Measurements from ENCODE around the gene MLXIP.
"Not testable (repeated sequence)": the region's sequence is repeated elsewhere in the genome, so short reads cannot be mapped to it uniquely, and the experiment has no call there.

Gene MLXIP

DNA sequence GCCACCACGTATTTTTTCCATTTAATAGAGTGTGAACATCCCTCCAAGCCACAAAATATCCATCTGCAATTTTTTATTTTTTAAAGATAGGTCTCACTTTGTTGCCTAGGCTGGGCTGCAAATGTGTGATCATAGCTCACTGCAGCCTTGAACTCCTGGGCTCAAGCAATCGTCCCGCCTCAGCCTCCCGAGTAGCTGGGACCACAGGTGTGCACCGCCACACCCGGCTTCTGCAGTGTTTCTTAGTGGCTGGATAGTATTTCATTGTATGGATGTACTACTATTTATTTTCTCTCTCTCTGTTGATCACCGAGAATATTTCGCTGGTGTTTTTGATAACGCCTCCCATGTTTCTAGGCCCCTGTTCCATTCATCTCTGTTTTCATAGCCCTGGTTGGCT lies 17.5 kb downstream of the MLXIP start:
- no peak for DNase-seq (ENCODE audit: low read depth)

DNA sequence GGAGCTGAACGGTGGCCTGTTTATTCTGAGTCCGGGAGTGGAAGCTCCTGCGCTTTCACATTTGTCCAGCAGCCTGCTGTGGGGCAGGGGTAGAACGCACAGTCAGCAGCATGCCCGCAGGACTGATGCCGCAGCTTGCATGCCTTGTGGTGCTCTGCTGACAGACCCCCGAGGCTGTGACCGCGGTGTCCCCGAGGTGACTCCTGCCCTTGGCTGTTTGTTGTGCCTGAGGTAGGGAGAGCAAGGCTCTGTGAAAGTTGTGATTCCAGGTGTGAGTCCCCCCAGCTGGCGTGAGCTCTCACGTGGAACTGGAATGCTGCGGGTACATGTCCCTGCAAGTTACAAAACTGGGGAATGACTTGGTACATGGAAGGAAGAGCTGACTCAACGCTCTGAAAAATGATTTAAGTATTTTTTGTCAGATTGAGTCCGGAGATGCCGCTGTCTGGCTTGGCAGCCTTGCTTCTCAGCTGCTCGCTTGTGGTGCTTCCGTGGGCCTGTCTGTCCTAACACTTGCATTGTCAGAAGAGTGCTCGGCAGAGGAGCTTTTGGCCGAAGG lies 18.1 kb downstream of the MLXIP start:
- DNase-seq (ENCODE audit: low read depth) = no peak

DNA sequence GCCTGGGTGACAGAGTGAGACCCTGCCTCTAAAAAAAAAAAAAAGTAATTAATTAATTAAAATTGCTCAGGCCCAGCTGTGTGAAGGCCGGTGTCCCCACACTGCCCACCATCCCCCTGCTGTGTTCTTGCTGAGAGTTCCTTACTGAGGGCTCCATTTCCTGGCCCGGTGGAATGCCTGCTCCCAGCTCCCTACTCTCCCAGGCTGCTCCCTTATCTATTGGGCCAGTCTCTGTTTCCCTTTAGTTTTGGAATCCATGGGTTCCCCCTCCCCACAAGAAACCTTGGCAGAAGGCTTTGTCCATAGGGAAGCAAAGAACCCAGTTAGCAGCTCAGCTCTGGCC lies 19.0 kb downstream of the MLXIP start:
- no peak for DNase-seq (ENCODE audit: low read depth)

DNA sequence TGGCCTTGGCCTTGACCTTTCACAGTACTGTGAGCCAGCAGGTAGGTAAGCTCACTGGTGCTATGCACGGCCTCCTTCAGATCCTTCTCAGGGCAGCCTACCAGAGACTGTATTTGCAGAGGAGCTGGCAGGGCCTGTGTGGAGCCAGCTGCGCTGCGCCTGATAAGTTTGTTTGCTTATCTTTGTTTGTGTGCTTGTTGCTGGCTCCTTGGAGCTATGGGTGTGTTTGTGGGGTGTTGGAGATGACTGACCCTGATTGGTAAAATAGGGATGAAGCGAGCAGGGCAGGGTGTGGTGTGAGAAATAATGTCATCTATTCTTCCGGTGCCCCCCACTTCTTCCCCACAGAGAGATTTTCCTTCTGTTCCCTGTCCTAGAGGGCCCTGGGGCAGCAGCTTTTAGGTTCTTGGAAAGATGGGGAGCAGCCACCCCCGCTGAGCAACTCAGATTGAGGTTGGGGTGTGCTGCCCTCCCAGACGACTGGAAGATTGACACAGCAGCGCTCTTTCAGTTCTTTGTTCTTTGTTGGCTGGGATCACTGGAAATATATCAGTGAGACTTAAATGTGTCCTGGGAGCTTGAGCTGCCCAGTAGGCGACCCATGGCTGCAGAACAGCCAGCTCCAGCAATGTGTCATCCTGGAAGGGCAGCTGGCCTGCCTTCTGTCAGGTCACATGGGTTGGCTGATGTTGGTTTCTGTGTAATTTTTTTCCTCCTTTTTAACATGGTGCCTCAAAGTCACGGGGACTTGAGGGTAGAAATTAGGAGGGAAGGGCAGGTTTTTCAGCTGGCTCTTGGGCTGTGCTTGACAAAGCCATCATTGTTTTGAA lies 19.6 kb downstream of the MLXIP start:
- no peak for DNase-seq (ENCODE audit: low read depth)

DNA sequence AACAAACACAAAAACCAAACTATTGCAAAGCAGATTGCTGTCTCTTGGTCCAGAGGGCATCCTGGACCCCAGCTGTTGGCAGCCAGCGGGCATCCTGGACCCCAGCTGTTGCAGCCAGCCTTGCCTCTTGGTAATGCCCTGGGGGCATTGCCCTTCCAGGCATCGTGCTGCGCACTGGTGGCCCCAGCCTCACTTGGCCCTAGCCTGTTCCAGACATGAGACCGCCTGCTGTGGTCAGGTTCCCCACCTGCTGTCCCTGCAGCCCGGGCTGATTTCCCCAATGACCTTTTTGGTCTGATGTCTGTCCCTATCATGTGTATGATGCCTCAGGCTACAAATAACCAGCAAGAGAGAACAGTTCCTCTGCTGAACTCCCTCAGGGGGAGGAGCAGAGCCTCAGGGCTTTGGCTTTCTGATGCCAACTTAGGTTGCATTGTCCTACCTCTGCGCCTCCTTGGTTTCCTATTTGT lies 20.8 kb downstream of the MLXIP start:
- DNase-seq (ENCODE audit: low read depth) = no peak

DNA sequence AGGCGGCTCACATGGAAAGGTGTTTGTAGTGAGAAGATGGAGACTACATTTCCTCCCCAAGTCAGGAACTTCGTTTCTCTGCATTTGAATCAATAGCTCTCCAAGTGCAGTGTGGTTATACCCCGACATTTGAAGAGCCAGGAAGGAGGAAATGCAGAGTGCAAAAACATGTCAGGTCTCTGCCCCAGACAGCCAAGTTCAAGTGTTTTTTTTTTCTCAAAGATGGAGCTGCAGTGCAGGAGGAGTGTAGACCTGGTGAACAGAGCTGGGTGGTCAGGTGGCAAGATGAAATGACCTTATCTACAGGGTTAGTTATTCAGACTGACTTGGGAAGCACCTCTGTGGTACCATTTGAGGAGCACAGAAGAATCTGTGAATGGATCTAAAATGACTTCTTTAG lies 21.3 kb downstream of the MLXIP start:
- DNase-seq (ENCODE audit: low read depth) = no peak

DNA sequence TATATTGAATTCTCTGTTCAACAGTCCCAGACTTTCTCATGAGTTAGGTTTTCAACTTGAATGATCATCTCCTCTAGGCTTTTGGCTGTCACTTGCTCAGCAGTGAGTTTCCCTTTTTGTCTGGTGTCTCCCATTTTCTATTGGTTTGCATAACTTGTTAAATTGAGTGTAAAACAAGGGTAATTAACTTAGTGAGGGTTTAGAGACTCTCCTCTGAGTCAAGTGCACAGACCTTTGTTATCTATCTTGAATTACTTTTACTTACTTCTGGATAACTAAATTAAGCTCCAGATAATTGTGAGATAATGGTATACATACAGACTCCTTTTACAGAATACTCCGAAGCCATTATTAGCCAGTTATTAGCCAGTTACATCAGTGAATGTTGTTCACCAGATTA lies 22.0 kb downstream of the MLXIP start:
- no peak for DNase-seq (ENCODE audit: low read depth)

DNA sequence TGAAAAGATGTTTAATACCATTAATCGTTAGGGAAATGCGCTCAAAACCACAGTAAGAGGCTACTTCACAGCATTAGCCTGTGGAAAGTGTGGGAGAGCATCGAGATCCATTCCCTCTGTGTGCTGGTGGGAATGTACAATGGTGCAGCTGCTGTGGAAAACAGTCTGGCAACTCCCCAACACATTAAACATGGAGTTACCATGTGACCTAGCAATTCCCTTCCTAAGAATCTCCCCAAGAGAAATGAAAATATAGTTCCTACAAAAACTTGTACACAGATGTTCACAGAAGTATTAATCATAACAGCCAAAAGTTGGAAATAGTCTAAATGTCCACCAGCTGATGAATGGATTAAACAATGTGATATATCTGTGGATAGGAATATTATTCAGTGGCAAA lies 23.8 kb downstream of the MLXIP start:
- DNase-seq (ENCODE audit: low read depth) = no peak

DNA sequence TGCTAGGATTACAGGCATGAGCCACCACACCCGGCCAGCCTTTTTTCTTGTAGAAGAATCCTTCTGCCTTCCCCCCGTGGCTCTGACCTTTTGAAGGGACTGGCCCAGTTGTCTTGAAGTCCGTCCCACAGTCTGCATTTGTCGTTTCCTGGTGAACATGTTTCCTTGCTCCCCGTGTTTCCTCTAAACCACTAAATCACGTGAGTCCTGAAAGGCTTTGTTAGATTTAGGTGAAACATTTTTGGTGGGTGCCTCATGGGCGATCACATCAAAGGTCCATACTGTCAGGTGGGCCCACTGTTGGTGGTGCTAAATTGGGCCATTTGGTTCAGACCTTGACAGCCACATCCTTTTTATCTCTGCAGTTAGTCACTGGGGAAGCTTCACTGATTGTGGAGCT lies 26.3 kb downstream of the MLXIP start:
- no peak for DNase-seq (ENCODE audit: low read depth)

DNA sequence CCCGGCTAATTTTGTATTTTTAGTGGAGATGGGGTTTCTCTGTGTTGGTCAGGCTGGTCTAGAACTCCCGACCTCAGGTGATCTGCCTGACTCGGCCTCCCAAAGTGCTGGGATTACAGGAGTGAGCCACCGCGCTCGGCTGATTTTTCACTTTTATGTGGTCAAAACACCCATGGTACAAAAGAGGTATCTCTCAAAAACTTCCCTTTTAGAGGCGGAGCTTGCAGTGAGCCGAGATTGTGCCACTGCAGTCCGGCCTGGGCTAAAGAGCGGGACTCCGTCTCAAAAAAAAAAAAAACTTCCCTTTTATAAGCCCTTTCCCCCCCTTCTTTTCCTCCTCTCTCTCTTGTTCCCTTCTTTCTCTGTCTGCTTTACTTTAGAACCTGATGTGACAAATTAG lies 26.9 kb downstream of the MLXIP start:
- DNase-seq (ENCODE audit: low read depth) = not testable (repeated sequence)

DNA sequence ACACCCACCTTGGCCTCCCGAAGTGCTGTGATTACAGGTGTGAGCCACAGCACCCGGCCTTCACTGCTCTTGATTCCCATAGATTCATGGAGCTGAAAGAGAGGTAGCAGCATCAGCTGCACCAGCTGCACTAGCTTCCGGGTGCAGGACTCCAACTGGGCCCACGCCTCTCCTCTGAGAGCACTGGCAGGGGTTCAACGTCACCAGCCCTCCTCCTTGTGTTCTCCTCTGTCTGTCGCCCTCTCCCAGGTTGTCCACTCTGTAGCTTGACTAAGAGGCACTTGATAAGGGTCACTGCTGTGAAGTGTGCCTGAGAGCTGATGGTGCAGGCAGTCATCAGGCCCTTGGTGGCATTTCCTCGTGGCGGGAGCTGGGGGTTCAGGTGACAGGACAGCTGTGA lies 28.3 kb downstream of the MLXIP start:
- DNase-seq (ENCODE audit: low read depth) = no peak

DNA sequence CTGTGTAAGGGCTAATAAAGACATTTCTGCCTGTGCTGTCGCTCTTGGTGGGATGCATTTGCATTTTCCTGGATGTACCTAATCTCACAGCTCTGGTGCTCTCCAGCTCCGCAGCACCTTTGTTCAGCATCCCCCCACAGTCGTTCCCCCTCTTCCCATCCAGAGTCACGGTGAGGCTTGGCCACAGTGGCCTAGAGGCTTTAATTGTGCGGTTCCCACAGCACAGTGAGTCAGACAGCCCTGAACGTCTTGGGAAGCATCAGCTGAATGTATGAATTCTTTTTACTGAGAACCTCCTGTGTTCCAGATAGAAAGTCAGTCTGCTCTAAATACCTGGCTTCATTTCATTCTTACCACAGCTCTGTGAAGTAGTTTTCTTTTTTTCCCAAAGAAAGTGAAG lies 28.7 kb downstream of the MLXIP start:
- DNase-seq (ENCODE audit: low read depth) = no peak

DNA sequence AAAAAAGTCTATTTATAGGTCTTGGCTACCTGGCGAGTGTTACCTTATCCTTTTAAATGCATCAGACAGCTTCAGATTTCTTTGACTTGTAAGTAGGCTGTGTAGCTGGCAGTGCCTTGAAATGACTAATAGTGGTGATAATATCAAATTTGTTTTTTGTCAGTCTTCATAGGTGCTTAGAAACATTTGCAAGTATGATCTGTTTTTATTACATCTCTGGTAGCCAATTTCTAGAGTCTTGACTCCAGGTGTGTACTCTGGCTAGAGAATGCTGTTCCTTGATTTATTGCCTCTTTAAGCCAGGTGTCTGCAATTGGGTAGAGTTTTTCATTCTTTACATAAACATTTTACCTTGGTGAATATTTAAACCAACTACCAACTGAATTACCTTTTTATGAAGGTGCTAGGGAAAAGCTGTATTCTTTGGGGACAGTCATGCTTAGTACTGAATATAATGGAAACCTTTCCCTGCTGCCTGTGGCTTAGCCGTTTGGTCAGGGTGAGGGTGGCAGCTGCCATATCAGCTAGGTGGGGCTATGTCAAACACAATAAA lies 32.6 kb downstream of the MLXIP start:
- DNase-seq (ENCODE audit: low read depth) = no peak

DNA sequence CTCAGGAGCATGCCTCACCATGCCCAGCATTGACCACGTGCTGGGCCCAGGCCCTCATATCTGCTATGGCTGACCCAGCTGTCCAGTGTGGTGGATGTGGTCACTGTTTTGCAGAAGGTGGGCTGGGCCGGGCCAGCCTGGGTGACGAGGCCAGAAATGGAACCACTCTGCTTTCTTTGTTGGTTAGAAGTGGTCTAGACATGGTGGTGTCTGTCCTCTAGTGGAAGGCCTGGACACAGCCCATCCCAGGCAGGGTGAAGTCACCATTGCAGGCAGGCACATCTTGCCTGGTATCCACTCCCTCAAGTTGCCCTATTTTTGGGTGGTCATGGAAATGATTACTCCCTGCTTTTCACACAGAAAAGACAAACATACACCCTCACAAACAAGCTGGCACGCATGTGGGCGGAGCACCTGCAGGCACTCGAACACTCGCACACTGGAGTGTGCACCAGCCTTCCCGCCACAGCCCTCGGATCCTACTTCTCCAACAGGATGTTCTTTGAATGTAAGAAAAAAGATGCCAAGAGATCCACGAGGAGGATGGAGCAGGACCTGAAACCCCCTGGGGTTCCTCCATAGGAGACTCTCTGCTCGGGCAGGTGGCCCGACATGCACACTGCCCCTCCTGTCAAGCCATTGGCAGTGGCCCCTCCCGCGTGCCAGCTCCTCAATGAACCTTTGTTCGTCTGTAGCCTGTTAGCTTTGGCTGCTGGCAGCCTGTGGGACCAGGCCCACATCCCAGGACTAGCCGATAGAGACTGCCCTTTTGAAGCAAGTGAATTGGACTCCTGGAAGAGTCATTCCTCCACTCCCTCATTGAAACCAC lies 38.4 kb downstream of the MLXIP start:
- DNase-seq (ENCODE audit: low read depth) = no peak

DNA sequence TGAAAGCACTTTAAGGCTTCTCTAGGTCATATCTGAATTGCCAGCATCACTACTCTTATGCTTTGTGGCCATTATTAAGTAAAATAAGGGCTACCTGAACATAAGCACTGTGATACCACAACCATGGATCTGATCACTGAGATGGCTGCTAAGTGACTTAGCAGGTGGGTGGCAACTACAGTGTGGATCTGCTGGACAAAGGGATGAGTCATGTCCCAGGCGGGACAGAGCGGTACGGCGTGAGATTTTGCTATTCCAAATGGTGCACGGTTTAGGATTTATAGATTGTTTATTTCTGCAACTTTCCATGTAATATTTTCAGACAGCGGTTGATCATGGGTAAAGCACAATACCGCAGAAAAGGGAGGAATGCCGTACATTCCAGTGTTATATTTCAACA lies 39.4 kb downstream of the MLXIP start:
- no peak for DNase-seq (ENCODE audit: low read depth)

DNA sequence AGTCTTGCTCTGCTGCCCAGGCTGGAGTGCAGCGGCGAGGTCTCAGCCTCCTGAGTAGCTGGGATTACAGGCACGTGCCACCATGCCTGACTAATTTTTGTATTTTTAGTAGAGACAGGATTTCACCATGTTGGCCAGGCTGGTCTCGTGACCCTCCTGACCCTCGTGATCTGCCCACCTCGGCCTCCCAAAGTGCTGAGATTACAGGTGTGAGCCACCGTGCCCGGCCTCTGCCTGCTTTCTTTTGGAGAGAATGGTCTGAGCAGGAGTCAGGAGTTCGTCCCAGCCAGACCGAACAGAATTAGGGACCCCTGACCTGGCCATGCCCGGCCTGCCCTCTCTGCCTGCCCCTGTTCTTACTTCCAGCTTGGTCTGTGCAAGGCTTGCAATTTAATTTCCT lies 42.8 kb downstream of the MLXIP start:
- not testable (repeated sequence) for DNase-seq (ENCODE audit: low read depth)

DNA sequence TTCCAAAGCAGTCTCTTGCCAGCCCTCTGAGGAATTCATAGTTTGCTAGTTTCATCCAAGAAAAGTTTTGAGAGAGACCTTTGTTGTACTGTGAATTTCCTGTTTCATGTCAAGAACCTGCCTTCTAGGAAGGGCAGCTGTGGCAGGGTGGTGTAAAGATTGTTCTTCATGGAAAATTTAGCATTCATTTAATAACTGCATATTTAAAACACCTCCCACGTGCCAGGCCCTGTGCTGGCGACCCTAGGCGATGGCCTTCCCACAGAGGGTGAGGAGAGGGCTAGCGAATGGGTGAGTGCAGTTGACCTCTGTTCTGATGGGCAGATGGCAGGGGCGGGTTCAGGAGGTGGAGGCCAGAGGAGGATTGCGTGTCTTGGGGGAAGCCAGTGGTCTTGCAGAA lies 43.2 kb downstream of the MLXIP start:
- DNase-seq (ENCODE audit: low read depth) = no peak

DNA sequence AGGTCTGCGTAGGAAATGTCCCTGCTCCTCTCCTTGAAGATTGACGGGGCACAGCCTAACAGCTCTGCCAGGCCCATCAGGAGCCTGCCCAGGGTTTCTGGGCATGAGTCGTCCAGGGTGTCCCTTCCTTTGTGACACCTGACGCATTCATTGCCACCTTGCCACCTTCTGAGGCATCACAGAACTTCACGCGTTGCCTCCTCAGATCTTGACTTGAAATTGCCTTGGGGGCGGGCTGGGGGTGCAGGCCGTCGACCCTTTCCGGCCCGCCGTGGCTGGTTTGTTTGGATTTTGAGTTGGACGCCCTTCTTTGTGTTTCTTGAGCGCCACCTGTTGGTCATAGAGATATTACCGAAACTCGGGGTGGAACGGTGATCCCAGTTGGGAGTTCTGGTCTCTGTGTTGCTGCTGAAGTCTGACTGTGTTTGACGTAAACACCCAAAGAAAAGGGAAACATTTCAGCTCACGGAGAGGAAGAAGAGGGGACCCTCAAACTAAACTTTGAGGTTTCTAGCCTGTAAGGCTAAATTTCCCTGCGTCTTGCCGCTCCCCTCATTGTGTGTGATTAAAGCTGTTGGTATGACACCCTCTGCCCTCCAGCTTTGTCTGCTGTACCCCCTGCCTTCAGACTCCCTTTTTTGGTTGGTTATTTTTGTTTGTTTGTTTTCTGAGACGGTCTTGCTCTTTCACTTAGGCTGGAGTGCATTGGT lies 44.6 kb downstream of the MLXIP start:
- peak; percentile 49 for DNase-seq (ENCODE audit: low read depth)

DNA sequence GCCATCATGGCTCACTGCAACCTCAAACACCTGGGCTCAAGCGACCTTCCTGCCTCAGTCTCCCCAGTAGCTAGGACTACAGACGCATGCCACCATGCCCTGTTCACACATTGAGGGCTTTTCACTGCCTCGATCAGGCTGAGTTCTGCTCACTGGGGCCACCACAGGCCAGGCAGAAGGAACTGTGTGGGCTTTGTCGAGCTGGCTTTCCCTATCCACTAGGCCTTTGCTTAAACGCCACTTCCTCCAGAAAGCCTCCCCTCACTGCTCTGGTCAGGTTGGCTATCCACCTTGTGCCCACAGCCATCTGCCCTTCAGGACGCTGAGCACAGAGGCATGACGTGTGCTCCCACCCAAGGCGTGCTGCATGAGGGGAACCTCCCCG lies 45.2 kb downstream of the MLXIP start:
- no peak for DNase-seq (ENCODE audit: low read depth)

DNA sequence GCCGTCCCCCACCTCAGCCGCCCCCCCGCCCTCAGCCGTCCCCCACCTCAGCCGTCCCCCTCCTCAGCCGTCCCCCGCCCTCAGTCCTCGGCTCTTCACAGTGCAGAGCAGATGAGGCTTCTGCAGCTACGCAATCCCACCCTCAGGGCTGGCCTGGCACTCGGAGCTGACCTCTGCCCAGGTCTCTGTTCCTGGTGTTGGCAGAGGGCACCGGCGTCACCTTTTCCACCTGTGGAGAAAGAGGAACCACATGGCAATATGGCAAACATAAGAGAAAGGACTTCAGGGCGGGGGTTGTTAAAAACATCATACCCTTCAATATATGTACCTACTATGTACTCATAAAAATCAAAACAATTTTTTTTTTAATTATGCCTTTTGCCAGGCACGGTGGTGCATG lies 45.8 kb downstream of the MLXIP start:
- no peak for DNase-seq (ENCODE audit: low read depth)

DNA sequence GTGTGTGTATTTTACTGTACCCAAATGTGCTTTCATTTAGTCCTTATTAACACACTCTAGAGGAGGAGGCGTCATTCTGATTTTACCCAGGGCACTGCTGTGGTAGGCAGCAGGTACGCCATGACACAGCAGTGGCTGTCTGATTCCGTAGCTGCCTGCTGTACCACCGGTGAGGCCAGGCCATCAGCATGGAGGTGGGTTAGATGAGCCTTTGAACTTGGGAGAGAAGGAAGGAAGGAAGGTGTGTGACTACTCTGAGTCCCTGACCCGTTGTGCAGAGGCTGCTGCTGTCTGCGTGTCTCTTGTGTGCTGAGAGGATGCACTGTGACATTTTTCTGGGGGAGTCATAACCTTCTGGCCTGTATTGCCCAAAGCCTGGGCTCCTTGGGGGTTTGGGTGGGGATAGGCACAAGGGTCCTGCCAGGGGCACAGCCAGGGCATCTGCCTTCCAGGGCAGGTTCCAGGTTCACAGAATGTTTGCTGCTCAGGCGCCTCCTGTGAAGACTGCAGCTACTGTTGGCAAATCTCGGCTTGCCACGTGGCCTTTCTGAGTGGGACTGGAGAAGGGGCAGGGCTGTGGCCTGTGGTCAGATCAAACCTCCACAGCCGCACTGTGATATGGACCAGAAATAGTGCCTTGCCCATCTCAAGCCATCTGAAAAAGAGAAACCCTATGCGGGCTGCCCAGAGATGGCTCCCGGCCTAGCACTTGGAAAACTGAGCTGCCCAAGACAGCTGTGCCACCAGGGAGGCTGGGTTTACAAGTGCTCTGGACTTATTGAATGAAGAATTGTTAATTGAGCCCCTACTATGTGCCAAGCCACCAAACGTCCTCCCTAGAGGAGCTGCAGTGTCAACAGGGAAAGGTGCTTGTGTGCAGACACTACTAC lies 47.1 kb downstream of the MLXIP start:
- no peak for DNase-seq (ENCODE audit: low read depth)
